Measurements from ENCODE around the gene KIAA0513.

- TF ChIP-seq, protein P1, sequence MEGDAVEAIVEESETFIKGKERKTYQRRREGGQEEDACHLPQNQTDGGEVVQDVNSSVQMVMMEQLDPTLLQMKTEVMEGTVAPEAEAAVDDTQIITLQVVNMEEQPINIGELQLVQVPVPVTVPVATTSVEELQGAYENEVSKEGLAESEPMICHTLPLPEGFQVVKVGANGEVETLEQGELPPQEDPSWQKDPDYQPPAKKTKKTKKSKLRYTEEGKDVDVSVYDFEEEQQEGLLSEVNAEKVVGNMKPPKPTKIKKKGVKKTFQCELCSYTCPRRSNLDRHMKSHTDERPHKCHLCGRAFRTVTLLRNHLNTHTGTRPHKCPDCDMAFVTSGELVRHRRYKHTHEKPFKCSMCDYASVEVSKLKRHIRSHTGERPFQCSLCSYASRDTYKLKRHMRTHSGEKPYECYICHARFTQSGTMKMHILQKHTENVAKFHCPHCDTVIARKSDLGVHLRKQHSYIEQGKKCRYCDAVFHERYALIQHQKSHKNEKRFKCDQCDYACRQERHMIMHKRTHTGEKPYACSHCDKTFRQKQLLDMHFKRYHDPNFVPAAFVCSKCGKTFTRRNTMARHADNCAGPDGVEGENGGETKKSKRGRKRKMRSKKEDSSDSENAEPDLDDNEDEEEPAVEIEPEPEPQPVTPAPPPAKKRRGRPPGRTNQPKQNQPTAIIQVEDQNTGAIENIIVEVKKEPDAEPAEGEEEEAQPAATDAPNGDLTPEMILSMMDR (IDR thresholded peaks at IDR 0.05; ENCODE audit: low read length), result peak; percentile 29; the same call in 1 of the 2 replicates
- no peak for TF ChIP-seq EZH2 (IDR thresholded peaks at IDR 0.05; ENCODE audit: borderline replicate concordance, low read length)
These were observed at the start of gene KIAA0513 for GRCh38 chr16:85027349-85027957.

Data from OCI-LY1 (cell line).